ENCODE data around the gene CCNK.

Gene CCNK

DNA sequence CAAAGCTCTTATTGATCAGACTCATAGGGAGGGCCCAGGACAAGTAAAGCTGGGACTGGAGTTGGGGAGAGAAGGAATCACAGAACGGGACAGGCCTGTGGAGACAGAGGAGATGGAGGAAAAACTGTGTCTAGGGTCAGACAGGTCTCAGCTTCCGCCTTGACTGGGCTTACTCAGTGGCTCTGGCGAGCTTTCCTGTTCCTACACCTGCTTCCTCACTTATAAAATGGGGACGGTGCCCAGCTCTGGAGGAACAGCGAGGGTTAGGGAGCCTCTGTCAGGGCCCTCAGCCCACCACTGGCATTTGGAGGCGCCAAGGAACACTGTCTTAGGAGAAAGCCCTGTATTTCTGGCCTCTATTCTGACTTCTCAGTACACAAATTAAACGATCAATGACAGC is 35.3 kb upstream of the CCNK start:
- TF ChIP-seq POLR2AphosphoS5 (IDR thresholded peaks at IDR 0.05; ENCODE audit: low read depth, low read length) (no peak), FOXP2 (optimal IDR thresholded peaks at IDR 0.05; ENCODE audit: borderline replicate concordance, extremely low read depth, extremely low read length, insufficient read depth) (no peak), TAF1 (IDR thresholded peaks at IDR 0.05; ENCODE audit: borderline replicate concordance, insufficient read depth, low read length) (no peak), SIN3A (IDR thresholded peaks at IDR 0.05; ENCODE audit: borderline replicate concordance, insufficient read depth, low read length) (no peak)
- TF ChIP-seq, protein P1, sequence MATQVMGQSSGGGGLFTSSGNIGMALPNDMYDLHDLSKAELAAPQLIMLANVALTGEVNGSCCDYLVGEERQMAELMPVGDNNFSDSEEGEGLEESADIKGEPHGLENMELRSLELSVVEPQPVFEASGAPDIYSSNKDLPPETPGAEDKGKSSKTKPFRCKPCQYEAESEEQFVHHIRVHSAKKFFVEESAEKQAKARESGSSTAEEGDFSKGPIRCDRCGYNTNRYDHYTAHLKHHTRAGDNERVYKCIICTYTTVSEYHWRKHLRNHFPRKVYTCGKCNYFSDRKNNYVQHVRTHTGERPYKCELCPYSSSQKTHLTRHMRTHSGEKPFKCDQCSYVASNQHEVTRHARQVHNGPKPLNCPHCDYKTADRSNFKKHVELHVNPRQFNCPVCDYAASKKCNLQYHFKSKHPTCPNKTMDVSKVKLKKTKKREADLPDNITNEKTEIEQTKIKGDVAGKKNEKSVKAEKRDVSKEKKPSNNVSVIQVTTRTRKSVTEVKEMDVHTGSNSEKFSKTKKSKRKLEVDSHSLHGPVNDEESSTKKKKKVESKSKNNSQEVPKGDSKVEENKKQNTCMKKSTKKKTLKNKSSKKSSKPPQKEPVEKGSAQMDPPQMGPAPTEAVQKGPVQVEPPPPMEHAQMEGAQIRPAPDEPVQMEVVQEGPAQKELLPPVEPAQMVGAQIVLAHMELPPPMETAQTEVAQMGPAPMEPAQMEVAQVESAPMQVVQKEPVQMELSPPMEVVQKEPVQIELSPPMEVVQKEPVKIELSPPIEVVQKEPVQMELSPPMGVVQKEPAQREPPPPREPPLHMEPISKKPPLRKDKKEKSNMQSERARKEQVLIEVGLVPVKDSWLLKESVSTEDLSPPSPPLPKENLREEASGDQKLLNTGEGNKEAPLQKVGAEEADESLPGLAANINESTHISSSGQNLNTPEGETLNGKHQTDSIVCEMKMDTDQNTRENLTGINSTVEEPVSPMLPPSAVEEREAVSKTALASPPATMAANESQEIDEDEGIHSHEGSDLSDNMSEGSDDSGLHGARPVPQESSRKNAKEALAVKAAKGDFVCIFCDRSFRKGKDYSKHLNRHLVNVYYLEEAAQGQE (IDR thresholded peaks at IDR 0.05; ENCODE audit: insufficient read depth in 1 of 2, low read depth in 2 of 2, low read length in 2 of 2) = no peak

DNA sequence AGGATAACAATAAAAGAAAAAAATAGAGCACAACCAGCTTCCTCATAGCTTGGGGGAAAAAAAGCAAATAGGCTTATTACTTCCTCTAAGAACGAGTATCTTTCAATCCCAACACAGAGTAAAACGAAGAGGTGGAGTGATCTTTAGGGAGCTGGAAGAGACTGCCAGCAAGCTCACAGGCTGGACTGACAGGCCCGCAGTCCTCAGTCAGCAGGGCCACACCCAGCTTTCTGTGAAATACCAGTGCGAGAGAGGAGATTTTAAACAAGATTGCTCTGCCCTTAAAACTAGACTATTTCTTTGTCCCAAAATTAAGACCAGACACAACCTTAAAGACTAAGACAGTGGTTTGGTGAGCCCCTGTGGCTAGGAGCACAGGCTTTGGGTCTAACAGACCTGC is 33.5 kb upstream of the CCNK start:
- TF ChIP-seq TAF1 (IDR thresholded peaks at IDR 0.05; ENCODE audit: borderline replicate concordance, insufficient read depth, low read length) (no peak), POLR2AphosphoS5 (IDR thresholded peaks at IDR 0.05; ENCODE audit: low read depth, low read length) (no peak), SIN3A (IDR thresholded peaks at IDR 0.05; ENCODE audit: borderline replicate concordance, insufficient read depth, low read length) (no peak), FOXP2 (optimal IDR thresholded peaks at IDR 0.05; ENCODE audit: borderline replicate concordance, extremely low read depth, extremely low read length, insufficient read depth) (no peak)
- TF ChIP-seq, protein P1 (IDR thresholded peaks at IDR 0.05; ENCODE audit: insufficient read depth in 1 of 2, low read depth in 2 of 2, low read length in 2 of 2) = no peak

DNA sequence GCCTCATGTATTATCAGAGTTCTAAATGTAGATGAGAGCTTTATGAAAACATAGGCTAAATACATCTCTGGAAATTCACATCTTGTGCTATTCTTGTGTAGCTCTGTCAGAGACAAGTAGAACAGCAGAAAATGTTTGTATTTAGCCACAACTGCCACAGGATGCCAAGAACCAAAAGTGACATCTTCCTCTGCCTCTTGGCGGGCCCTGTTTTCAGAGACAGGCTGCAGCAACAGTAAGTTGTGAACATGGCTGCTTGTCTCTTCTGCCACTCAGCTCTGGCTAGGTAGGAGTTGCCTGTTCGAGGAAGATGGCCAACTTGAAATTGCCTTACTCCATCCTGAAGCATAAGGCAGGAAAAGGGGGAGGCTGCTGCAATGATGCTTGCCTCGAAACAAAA is 30.9 kb upstream of the CCNK start:
- TF ChIP-seq SIN3A (IDR thresholded peaks at IDR 0.05; ENCODE audit: borderline replicate concordance, insufficient read depth, low read length) (no peak), POLR2AphosphoS5 (IDR thresholded peaks at IDR 0.05; ENCODE audit: low read depth, low read length) (no peak)

DNA sequence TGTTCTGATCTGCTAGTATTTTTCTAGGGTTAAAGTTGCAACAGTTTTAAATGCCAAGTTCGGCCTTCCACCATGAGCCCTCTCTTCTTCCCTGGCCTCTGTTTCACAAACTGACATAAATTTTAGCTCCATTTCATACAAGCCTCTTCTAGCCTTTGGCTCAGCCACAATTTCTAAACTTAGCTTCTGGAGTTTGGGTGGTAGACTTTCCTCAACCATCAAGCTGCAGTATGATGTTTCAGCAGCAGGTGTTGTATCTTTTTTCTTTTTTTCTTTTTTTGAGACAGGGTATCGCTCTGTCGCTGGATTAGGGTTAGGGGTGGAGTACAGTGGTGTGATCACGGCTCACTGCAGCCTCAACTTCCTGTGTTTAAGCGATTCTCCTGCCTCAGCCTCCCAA is 30.0 kb upstream of the CCNK start:
- TF ChIP-seq, protein P1 (IDR thresholded peaks at IDR 0.05; ENCODE audit: insufficient read depth in 1 of 2, low read depth in 2 of 2, low read length in 2 of 2) = no peak
- no peak for TF ChIP-seq POLR2AphosphoS5 (IDR thresholded peaks at IDR 0.05; ENCODE audit: low read depth, low read length)
- TF ChIP-seq FOXP2 (optimal IDR thresholded peaks at IDR 0.05; ENCODE audit: borderline replicate concordance, extremely low read depth, extremely low read length, insufficient read depth) = no peak
- no peak for TF ChIP-seq TAF1 (IDR thresholded peaks at IDR 0.05; ENCODE audit: borderline replicate concordance, insufficient read depth, low read length)
- TF ChIP-seq SIN3A (IDR thresholded peaks at IDR 0.05; ENCODE audit: borderline replicate concordance, insufficient read depth, low read length) = no peak

DNA sequence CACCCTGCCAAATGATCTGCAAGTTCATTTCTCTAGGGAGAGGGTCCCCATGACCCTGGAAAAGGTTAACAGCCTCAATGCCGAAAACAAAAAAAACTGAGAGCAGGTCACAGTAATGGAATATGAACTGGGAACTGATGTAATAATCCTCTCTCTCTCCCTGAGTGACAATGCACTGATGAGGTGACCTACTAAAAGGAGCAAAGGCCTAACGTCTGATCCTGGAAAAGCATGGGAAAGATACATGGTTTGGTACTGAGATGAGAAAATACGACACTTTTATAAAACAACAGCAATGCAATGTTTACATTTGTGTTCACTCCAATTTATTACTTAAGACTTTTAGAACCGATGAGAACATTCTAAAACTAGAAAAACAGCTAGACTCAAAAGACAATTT is 28.2 kb upstream of the CCNK start:
- TF ChIP-seq, protein P1 (IDR thresholded peaks at IDR 0.05; ENCODE audit: insufficient read depth in 1 of 2, low read depth in 2 of 2, low read length in 2 of 2) = no peak
- TF ChIP-seq POLR2AphosphoS5 (IDR thresholded peaks at IDR 0.05; ENCODE audit: low read depth, low read length) = no peak
- no peak for TF ChIP-seq FOXP2 (optimal IDR thresholded peaks at IDR 0.05; ENCODE audit: borderline replicate concordance, extremely low read depth, extremely low read length, insufficient read depth)
- TF ChIP-seq SIN3A (IDR thresholded peaks at IDR 0.05; ENCODE audit: borderline replicate concordance, insufficient read depth, low read length) = no peak
- TF ChIP-seq TAF1 (IDR thresholded peaks at IDR 0.05; ENCODE audit: borderline replicate concordance, insufficient read depth, low read length) = no peak

All from PFSK-1 (cell line).